ENCODE measurements around the gene TNRC6A.
A peak's percentile ranks its signal among the peaks of the same experiment; 100 is the strongest.
"Not testable (repeated sequence)": the region's sequence is repeated elsewhere in the genome, so short reads cannot be mapped to it uniquely, and the experiment has no call there.

Gene TNRC6A

DNA sequence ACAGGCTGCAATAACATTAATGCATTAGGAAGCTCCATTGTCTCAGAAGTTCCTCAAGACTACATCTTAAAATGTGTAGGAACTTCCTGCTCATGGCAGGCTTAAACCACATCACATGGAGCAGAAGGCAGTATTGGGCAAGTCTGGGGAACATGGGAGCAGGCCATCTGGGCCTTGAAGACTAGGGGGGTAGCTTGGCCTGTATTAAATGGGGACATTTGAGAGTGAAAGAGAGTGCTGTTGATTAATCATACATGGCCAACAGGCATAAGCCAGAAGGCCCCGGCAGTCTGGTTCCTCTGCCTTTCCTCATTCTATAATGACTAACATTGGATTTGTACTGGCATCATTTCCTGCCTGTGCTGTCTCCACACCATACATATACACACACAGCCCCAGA is 91.1 kb downstream of the TNRC6A start:
- DNase-seq = no peak

DNA sequence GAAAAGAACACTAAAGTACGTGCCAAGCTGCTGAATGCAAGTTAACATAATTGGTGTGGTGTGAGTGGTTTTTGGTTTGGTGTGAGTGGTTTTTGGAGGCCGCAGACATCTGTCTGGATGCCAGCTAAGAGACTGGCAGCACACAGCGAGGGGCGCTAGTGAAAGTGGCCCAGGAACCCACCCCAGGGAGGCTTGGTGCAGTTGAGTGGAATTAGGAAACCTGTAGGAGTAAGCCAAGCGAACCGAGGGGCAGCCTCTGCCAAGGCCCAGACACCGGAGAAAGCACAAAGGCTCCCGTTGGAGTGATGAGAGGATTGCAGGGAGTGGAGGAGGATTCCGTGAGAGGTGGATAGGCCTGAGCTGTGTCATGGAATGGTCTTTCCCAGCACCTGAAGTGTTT is 91.7 kb downstream of the TNRC6A start:
- DNase-seq = no peak

DNA sequence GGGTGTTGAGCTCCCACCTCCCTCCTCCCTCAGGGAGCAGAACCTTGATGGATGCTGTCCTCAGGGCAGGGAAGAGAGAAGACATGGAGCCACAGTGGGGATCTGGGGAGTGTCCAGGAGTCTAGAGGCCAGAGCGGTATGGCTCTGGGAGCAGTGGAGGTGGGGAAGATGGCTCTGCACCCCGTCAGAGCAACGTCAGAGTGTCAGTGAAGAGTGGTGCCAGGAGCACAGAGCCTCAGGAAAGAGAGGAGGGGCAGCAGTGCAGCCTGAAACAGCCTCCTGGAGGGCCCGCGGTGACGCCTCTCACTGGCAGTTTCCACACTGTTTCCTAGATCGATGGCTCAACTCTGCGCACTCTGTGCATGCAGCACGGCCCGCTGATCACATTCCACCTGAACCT is 93.1 kb downstream of the TNRC6A start:
- DNase-seq = no peak

DNA sequence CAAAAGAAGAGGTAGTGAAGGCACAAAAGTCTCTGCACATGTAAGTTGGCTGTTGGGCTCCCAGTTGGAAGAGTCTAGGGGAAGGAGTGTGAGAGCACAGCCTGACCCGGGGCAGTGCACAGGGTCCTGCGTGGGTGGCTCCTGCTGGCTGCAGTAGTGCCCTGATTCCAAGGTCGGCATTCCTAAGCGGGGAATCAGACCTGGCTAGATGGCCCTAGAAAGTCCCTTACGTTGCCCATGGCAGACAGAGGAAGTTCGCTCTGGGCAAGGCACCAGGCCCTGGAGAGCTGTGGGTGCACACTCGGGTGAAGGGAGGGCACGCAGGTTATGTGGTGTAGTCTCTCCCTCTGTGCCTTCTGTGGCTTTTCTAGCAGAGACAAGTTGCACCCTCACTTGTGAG is 93.5 kb downstream of the TNRC6A start:
- DNase-seq = no peak

DNA sequence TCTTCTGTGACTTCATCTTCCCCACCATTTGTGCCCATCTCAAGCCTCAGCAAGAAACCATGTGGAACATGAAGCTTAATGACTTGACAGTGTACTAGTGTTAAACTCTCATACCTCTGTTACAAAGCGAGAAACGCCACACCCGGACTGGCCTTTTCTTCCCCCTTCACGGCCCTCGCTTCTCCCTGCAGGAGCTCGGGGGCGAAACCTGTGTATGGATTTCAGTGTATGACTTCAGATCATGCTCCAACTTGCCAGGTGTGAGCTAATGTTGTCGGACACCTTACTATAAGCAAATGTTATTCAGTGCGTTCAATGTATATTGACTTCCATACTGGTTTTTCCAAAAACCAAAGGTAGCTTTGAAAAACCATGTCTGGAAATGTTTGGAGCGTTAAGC is 96.2 kb downstream of the TNRC6A start:
- DNase-seq = no peak

DNA sequence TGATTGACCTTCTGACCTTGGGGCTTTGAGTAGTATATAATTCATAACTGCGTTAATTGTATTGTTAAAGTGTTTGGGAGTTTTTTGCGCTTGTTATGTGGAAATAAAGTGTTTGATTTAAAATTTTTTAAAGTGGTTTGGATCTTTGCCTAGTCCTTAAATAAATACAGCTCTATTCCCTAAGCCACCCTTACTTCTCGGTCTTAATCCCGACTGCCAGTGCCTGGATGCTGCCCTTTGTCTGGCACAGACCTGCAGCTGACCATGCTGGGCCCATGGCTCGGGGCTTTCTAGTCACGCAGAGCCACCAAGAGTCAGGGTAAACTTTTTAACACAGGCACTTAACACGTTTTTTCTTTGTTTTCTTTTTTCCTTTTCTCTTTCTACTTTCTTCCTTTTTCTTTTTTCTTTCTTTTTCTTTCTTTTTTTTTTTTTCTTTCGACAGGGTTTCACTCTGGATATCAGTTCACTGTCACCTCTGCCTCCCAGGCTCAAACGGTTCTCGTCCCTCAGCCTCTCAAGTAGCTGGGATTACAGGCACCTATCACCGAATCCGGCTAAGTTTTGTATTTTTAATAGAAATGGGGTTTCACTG is 96.7 kb downstream of the TNRC6A start:
- DNase-seq = no peak

DNA sequence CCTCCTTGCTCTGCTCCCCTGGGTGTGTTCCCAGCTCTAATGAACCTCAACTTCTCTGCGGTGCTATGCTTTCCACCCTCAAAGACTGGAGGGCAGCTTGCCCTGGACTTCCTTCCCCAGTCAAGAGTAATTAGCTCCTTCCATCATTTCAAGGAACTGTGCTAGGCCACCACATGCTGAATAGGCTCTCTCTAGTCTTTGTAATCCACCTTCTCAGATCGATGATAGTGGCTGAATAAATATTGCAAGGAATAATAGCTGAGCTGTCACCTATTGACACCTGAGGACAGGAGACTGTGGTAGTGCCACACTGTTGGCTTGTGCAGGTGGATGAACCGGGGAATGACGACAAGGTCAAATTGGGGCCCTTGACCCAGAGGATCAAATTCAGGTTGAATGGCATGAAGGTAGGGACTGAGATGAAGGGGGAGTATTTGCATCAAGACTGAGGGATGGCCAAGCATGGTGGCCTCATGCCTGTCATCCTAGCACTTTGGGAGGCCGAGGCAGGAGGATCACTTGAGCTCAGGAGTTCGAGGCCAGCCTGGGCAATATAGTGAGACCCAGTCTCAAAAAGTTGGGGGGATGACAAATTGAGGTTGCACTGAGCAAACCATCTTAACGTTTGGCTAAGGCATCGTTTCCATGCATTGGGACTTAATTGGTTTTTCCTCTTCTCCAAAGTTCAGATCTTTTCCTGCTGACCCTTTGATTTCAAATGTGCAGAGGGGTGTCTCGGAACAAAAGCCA is 97.5 kb downstream of the TNRC6A start:
- DNase-seq = no peak

DNA sequence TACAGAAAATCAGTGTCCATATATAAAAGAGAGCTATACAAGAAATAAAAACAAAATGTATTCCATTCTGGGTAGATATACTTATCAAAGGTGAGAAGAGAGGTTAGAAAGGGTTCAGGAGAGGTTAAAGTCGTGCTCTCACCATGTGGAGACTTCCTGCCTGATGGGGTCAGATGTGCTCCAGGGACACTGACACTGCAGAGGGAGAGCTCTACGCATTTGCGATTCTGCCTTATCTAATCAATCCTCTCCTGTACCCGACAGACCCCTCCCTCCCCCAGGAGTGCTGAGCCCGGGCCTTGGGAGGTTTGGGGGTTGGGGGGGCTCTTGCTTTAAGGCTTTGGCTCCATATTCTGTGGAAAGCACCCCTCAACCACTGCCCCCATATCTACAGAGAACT is 99.7 kb downstream of the TNRC6A start:
- DNase-seq = no peak

DNA sequence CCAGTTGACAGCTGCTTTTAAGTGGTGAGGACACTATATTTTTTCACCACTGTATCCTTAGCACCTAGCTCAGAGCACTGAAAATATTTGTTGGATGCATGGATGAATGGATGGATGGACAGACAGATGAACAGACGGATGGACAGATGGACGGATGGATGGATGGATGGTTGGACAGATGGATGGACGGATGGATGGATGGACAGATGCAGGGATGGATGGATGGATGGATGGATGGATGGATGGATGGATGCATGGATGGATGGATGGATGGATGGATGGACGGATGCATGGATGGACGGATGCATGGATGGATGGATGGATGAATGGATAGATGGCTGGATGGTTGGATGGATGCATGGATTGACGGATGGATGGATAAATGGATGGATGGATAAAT is 103.9 kb downstream of the TNRC6A start:
- no peak for DNase-seq

DNA sequence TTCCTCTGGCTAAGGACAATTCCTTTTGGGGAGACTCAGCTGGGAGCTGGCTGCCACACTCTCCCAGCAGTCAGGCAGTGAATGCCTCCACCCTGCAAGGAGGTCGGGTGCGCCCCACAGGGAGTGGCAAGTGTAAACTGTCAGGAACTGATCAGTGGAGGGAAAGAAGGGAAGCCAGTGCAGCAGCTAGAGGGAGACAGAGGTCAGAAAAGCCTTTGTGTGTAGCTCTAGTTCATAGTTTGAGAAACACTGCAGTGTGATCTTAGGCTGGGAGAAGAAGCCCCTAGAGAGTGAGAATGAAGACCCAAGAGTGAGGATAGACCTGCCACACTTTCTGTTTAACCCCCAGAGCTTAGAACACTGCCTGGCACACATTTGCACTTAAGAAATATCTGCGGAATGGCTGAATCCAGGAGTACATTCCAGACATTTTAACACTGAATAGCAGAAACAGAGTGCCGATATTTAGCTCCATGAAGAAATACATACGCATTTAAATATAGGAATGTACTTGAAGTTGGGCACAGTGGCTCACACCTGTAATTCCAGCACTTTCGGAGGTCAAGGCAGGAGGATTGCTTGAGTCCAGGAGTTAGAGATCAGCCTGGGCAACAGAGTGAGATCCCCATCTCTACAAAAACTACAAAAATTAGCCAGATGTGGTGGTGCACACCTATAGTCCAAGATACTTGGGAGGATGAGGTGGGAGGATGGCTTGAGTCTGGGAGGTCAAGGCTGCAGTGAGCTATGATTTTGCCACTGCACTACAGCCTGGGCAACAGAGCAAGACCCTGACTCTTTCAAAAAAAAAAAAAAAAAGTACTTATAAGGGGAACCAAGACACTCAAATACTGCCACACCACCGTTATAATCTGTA is 105.2 kb downstream of the TNRC6A start:
- peak; percentile 9 to 45 for DNase-seq

DNA sequence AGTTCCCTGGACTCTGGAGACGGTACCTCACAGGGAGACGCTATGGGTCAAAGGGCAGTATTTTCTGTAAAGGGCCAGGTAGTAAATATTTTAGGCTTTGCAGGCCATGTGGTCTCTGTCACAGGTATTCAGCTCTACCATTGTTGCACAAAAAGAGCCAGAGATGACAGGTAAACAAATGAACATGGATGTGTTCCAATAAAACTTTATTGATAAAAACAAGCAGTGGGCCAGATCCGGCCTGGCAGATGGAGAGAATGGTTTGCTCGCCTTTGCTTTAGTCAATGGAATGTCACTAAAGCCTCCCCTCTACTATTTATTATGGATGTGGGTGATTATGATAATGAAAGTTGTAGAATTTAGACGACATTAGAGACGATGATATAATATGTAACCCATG is 107.4 kb downstream of the TNRC6A start:
- DNase-seq = no peak

DNA sequence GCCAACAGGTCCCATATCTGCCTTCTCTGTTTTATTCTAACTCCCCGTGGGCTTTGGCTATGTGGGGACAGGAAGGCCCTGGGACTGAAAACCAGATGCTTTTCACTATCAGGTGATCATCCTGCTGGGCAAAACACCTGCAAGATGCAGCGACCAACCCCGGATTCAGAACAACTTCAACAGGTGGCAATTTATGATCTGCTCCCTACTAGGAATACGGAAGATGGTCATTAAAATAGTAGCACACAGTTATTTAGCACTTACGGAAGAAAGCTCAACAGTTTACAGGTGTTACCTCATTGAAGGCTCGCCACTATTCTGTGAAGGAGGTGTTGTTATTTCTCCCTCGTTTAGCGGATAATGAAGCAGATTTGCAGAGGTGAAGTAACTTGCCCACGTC is 108.5 kb downstream of the TNRC6A start:
- no peak for DNase-seq

DNA sequence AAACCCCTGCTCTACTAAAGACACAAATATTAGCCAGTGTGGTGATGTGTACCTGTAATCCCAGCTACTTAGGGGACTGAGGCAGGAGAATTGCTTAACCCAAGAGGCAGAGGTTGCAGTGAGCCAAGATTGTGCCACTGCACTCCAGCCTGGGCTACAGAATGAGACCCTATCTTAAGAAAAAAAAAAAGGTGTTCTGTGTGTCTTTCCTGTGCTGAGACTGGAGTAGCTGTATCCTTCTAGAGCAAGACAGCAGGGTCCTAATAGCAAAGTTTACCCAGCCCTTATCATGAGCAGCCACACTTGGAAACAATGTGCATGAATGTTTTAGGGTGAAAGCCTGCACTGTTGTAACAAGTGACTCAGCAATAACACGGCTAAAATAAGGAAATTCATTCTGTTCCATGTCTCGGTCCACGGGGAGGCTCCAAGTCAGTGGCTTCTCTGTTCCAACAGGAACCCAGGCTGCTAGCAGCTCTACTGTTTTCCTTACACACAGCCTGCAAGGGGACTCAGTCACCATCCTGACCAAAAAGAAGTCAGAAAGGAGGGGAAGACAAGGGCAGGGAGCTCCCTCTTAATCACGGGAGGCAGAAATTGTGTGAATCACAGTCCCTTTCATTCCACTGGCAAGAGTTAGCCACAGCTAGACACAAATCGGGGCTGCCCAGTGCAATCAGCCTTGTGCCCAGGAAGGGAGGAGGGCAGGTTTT is 109.3 kb downstream of the TNRC6A start:
- DNase-seq = no peak

DNA sequence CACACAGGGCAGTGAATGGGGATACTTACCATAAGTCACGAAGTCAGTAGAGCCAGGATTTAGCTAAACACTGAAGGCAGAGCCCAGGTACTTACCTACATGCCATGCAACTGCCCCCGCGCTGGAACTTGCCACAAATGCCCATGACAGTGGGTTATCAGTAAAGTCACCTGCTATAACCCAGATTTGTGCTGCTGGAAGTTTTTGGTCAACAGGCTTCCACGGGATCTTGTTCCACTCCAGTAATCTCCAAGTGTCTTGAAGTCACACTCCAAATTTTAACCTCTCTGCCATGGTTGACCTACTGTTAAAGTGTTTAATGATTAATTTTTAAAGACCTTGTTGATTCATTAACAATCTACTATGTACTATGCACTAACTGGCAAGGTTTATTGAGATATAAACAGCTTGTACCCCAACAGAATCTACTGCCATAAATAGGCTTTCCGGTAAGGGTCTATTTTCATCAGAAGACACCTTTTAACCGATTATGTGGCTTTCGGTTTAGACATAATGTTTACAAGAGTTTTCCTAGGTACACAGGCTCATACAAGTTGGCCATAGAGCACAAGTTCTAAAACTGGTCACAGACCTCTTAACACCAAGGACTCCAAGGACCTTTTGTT is 110.0 kb downstream of the TNRC6A start:
- DNase-seq = no peak

DNA sequence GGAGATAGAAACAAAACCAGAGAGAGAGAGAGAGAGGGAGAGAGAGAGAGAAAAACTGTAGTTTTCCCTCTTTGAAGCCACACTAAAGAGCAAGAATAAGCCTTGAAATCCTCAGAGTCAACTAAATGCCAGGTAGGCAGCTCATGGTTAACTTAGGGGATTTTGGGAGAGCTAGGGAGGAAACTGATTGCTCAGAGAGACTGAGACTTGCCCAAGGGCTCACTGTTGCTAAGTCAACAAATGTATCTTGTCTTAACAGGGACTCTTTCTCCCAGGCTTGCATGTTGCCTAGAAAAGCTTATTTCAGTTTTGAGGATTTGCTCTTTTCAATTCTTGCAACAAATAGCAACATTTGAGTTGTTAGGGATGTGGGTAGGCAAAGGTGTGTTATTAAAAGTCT is 111.8 kb downstream of the TNRC6A start:
- DNase-seq = no peak

DNA sequence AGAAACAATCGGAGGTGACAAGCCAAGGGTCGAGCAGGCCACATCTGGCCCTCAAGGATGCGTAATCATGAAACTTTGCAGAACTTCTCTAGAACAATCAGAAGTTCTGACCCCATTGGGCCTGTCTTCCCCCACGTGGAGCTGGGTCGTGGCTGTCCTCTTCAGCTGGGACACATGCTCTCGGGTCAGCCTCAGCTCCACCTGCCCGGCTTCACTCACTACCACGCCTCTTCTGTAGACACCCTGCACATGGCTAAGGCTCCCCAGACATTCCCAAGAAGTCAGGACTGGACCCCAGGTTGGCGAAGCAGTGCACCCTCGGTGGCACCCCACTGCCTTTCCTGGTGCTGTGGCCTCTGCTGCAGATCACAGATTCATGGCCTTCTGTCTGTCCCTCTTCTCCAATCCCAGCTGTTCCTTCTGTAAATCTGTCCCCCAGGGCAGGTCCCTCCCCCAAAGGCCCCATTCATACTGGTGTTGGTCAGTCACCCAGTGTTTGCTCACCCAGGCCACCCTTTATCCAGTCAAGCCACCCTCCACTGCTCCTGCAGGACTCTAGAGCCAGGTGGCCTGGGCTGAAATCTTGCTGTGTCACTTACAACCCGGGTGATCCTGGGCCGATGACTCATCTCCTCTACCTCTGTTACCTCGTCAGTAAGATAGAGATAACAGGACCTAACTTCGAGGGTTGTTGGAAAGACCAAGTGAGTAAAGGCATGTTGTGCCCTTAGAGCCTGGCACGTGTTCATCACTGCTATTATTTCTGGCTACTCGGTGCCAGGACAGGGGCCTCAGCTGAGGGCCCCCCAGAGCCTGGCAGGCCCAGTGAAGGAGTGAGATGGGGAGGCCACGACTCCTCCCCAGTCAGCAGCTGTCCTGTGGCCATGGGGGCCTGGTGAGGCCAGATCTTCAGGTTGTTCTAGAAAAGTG is 114.9 kb downstream of the TNRC6A start:
- DNase-seq = no peak

DNA sequence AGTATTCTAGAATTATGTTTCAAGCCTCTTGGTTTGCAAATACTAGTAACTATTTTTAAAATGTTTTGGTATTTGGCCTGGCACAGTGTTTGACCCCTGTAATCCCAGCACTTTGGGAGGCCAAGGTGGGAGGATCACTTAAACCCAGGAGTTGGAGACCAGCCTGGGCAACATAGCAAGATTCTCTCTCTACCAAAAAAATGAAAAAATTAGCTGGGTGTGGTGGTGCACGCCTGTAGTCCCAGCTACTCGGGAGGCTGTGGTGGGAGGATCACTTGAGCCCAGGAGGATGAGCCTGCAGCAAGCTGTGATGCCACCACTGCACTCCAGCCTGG is 115.5 kb downstream of the TNRC6A start:
- not testable (repeated sequence) for DNase-seq

DNA sequence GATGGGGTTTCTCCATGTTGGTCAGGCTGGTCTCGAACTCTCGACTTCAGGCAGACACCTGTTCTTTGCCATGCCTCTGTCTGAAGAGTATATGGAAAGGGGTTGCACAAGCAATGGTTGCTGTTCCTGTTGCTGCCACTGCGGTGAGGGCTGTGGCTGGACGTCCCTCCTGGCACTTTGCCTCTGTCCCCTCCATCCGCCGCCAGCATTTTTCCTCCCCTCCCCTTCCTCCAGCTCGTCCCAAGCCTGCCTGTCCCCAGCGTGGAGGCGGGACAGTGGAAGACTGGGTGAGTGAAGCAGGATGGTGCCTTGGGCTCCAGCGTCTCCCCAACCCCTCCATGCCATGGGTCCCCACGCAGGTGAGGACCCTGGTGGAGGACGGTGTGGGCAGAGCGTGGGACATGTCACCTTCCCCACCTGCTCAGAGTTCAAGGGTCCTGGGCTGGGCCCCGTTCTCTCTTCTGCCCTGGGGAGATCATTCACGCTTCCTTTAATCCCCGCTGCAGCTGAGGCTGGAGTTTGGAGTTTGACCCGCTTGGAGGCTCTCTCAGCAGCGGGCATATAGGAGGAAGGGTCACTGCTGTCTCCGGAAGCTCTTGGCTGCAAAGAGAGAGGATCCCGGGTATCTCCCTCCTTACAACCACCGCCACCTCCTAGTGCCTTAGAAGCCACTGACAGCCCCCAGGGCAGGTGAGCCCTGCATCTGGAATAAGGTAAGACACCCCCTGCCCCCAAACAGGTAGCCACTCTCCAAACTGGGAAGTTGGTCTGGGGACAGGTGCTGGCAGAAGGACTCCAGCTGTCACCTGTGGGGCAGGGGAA is 116.5 kb downstream of the TNRC6A start, which contains the start of gene SLC5A11:
TSS of gene SLC5A11 (plus strand) at position 238 of the 822 bp plus-strand sequence. CDS start 12,681 bp downstream, outside the sequence.
- no peak for DNase-seq

DNA sequence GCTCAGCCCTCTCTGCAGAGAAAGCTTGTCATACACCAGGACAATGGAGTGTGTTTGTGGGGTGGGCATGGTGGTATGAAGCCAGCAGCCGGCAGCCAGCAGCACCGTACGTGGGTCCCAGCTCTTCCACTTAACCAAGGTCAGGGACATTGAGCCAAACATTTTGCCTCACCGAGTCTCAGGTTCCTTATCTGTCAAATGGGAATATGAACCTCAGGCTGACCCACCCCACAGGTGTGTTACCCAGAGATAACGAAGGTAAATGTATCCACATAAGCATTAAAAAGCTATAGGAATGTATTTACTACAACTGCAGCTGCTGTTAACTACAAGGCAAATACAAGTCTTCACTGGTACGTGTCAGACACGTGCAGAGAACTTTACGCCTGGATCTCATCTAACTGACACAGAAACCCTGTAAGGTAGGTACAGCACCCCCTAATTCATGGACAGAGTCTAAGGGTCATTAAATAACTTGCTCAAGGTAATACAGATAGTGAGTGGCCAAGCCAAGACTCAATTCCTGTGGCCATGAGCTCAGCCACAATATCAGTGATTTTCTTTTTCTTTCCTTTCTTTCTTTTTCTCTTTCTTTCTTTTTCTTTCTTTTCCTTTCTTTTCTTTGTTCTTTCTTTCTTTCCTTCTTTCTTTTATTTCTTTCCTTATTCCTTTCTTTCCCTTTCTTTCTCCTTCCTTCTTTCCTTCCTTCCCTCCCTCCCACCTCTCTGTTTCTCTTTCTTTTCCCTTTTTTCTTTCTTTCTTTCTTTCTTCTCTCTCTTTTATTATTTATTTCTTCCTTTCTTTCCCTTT is 117.3 kb downstream of the TNRC6A start:
- DNase-seq = no peak

DNA sequence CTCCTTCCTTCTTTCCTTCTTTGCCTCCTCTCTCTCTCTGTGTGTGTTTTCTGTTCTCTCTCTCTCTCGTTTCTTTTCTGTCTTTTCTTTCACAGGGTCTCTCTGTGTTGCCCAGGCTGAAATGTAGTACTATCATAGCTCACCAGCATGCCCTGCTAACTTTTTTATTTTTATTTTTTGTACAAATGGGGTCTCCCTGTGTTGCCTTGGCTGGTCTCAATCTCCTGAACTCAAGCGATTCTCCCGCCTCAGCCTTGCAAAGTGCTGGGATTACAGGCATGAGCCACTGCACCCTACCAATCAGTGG is 117.9 kb downstream of the TNRC6A start:
- no peak for DNase-seq

Measured in NCI-H526 (cell line).